Heart right ventricle (tissue), 16 donors: ENCODE results near the gene ZG16B. TPM values are rescaled to one million over a fixed set of nuclear protein-coding genes. Genes with fewer than 3 reads are reported as not detected.

Source experiments
- ATAC-seq, 8 donors: fragments of 200-7000 bp; cut with Tn5 transposase; one replicate each; pipeline ENCODE4 v1.9.1; 2020; ENCODE audit warnings: mild to moderate bottlenecking in 8 of 8, moderate library complexity in 8 of 8, moderate number of reproducible peaks in 1 of 8
- DNase-seq, 2 donors: peaks; one replicate each; pipeline ENCODE4 v3.0.0-alpha.2; 2020
- H3K27ac ChIP-seq, 10 donors: fragments of 200-600 bp; sonication (generic) in 2 of 10; one replicate each; pipeline versions ENCODE4 v1.5.0 to v1.8.0; 2020 to 2022; ENCODE audit warnings: mild to moderate bottlenecking in 3 of 10
- H3K27me3 ChIP-seq, 7 donors: fragments of 200-600 bp; one replicate each; pipeline ENCODE4 v1.8.0; 2021 to 2022; ENCODE audit warnings: mild to moderate bottlenecking in 2 of 7
- H3K36me3 ChIP-seq, 9 donors: fragments of 200-600 bp; sonication (generic) in 1 of 9; one replicate each; pipeline versions ENCODE4 v1.5.0 to v1.8.0; 2020 to 2022; ENCODE audit warnings: mild to moderate bottlenecking in 2 of 9
- H3K4me1 ChIP-seq, 9 donors: fragments of 200-600 bp; sonication (generic) in 1 of 9; one replicate each; pipeline versions ENCODE4 v1.5.0 to v1.8.0; 2020 to 2022; ENCODE audit warnings: mild to moderate bottlenecking in 4 of 9
- H3K4me3 ChIP-seq, 10 donors: fragments of 200-600 bp; sonication (generic) in 2 of 10; one replicate each; pipeline versions ENCODE4 v1.5.0 to v1.8.0; 2020 to 2022; ENCODE audit warnings: mild to moderate bottlenecking in 7 of 10, moderate library complexity in 2 of 10
- H3K9me3 ChIP-seq, 11 donors: fragments of 200-600 bp in 10 of 11; sonication (generic) in 2 of 11; one replicate each; pipeline versions ENCODE4 v1.5.0 to v1.8.0; 2013 to 2022; ENCODE audit warnings: mild to moderate bottlenecking in 2 of 11, control low read depth in 1 of 11, moderate library complexity in 1 of 11
- WGBS, 2 donors: extraction: QIAGEN DNeasy Blood & Tissue Kit; methylation state at CpG; one replicate each; pipeline ENCODE4 v1.1.7; 2013; ENCODE audit warnings: inconsistent platforms in 1 of 2; 5-methylcytosine and 5-hydroxymethylcytosine counted together
- intact Hi-C, 10 donors: fragments of 100-400 bp; cut with DNase I; formaldehyde crosslinking; loops; one replicate each; pipeline versions ENCODE4 v1.11.1 to v1.14.2; 2022
- polyA plus RNA-seq, 2 donors: library from polyadenylated mRNA; stranded (reverse); fragments of 200-250 nt; gene quantifications; one replicate each; pipeline ENCODE4 v1.2.3, GENCODE V29; 2013
- total RNA-seq, 10 donors: library from RNA; stranded (reverse); fragmentation: NEBNext Ultra II Directional in 3 of 10; extraction: Animal tissue kit (Norgen Biotek cat#: 25700) in 3 of 10; gene quantifications; one replicate each; pipeline versions ENCODE4 v1.2.1 to v1.2.4, GENCODE V29; 2021 to 2023
- TF ChIP-seq, protein P1 (sequence below), 9 donors: fragments of 200-600 bp; sonication (generic) in 2 of 9; IDR thresholded peaks; one replicate each; pipeline versions ENCODE4 v1.5.0 to v1.8.0; 2021 to 2022; ENCODE audit warnings: antibody characterized with exemption in 9 of 9, mild to moderate bottlenecking in 5 of 9, moderate library complexity in 1 of 9
- donor health status: Arrhythmogenic right ventricular cardiomyopathy.
- donor health status: ischemic (EF 13 %, LVEDD 7.1; RV severe dilation, severe dysfunction).
- donor health status: healthy with polysubstance abuse.
- donor health status: DM: no; HTN: yes; CAD: no.
- donor health status: DM: no; HTN: no; CAD: no.
- donor health status: ischemic (EF 25% LVEDD 6.9; RV normal size, moderate dysfunction).
- donor health status: ischemic (EF 25% LVEDD 5.7; RV mildly dilated, moderate dysfunction).
- donor health status: healthy.
- donor health status: DM: yes; HTN: yes; CAD: no.
- donor health status: Ischemic cardiomyopathy.
- donor health status: ischemic (EF 35%, LVEDD 5.7; RV mildly dilated, moderate dysfunction).
- donor health status: nonischemic (EF 11% LVEDD 7.7; RV severe dilation, severe dysfunction).
- donor health status: DM: yes; HTN: yes; CAD: no.
- donor health status: PGD.
- donor health status: ischemic (EF 29% LVEDD 5.4; RV normal size, mild dysfunction).
- donor health status: nonischemic (EF 23%, LVEDD 6.1; RV moderate dilation, normal function).

ZG16B gene
- total and polyA plus RNA-seq, 12 donors, result 0.07 to 0.88 (median 0.44) TPM; not detected in 9

DNA sequence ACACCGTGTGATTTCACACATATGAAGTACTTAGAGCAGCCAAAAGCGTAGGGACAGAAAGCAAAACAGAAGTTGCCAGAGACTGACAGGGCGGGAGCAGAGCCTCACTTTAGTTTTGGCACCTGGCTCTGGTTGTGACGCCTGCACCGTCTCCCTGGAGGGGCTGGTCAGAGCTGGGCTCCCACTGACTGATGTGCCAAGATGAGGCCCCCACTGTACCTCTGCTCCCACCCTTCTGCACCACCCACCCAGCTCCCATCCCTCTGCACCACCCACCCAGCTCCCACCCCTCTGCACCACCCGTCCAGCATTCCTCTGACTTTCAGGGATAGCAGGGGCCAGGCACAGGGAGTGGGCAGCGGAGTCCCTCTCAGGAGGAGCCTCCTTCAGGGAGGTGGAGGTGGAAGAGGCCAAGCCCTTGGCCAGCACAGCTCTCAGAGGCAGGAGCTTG is 16.3 kb upstream of the ZG16B start:
- ATAC-seq, result no peak
- peaks cover 0 to 6% (median 0%) of the 10 kb centered on the region in 9 donors for H3K4me1 ChIP-seq
- H3K36me3 ChIP-seq, result no peaks in the 10 kb centered on the region
- H3K4me3 ChIP-seq, result no peak overlapping the region
- intact Hi-C loops, result no loop called here
- H3K9me3 ChIP-seq, result peaks cover 0 to 5% (median 0%) of the 10 kb centered on the region in 11 donors
- peaks cover 0 to 74% (median 41%) of the 10 kb centered on the region in 7 donors for H3K27me3 ChIP-seq
- no peak for DNase-seq
- TF ChIP-seq, protein P1, sequence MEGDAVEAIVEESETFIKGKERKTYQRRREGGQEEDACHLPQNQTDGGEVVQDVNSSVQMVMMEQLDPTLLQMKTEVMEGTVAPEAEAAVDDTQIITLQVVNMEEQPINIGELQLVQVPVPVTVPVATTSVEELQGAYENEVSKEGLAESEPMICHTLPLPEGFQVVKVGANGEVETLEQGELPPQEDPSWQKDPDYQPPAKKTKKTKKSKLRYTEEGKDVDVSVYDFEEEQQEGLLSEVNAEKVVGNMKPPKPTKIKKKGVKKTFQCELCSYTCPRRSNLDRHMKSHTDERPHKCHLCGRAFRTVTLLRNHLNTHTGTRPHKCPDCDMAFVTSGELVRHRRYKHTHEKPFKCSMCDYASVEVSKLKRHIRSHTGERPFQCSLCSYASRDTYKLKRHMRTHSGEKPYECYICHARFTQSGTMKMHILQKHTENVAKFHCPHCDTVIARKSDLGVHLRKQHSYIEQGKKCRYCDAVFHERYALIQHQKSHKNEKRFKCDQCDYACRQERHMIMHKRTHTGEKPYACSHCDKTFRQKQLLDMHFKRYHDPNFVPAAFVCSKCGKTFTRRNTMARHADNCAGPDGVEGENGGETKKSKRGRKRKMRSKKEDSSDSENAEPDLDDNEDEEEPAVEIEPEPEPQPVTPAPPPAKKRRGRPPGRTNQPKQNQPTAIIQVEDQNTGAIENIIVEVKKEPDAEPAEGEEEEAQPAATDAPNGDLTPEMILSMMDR (IDR thresholded peaks at IDR 0.05), result no peak
- H3K27ac ChIP-seq, result no peak overlapping the region
- WGBS, 2 donors, result 57 to 65% methylated on average over 7 of the region's 7 CpGs

DNA sequence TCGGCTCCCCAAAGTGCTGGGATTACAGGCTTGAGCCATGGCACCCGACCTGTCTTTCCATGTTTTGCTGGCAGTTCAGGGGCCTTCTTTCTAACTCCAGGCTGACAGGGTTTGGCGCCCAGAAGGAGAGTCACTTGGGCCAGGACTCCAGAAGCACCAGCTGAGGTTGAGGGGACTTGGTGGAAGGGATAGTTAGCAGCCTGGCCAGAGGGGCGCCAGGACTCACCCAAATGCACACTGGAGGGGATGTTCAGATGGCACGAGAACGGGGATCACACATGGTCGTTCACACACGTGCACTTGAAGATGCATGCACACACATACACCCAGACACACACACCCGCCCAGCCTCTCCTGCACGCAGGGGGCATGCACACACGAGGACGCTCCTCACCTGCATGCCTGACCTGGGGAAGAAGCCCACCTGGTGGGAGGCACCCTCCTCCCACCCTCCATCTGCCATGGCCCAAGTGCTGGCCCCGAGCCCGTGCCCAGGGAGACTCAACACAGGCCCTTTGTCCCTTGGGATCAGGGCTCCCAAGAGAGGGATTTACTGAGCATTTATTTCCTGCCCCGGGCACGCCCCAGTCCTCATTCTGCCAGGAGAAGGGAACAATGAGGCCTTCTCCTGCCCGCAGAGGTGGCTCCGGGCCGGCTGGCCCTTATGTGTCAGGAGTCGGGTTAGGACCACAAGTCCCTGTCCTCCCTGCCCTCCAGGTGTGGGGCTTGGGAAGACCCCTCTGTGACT is 15.4 kb upstream of the ZG16B start:
- no peaks in the 10 kb centered on the region for H3K9me3 ChIP-seq
- 78 to 80% methylated on average over 20 of the region's 20 CpGs for WGBS, 2 donors
- ATAC-seq (no peak), DNase-seq (no peak)
- TF ChIP-seq, protein P1 (IDR thresholded peaks at IDR 0.05), result no peak
- H3K27ac ChIP-seq, result no peak overlapping the region
- H3K4me1 ChIP-seq, result peaks cover 0 to 6% (median 0%) of the 10 kb centered on the region in 9 donors
- no peak overlapping the region for H3K4me3 ChIP-seq
- intact Hi-C loops, result no loop called here
- H3K36me3 ChIP-seq, result no peaks in the 10 kb centered on the region
- peaks cover 0 to 81% (median 46%) of the 10 kb centered on the region in 7 donors for H3K27me3 ChIP-seq

DNA sequence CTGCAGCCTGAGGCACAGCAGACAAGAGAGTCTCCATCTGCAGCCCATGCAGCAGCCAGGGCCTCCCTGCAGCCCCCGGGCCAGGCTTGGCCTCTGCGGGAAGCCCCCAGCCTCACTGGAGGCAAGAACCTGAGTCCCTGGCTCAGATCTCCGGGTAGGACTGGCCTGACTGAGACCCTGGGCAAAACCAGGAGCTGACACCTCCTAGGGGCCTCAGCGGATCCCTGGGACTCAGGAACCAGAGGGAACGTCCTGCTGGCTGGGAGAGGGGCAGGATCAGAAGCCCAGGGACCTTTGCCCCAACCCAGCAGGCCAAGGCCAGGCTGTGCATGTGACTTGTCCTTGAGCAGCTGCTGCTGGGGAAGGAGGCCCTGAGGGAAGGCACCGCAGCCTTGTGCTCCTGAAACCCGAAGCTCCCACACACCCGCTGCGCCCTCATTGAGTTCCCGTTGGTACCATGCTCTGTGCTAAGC is 14.8 kb upstream of the ZG16B start:
- no peak for ATAC-seq
- DNase-seq, result no peak
- Histone ChIP-seq H3K4me1 (peaks cover 0 to 6% (median 0%) of the 10 kb centered on the region in 9 donors), H3K4me3 (no peak overlapping the region), H3K27me3 (peaks cover 0 to 81% (median 48%) of the 10 kb centered on the region in 7 donors), H3K36me3 (no peaks in the 10 kb centered on the region), H3K27ac (no peak overlapping the region), H3K9me3 (no peaks in the 10 kb centered on the region)
- TF ChIP-seq, protein P1 (IDR thresholded peaks at IDR 0.05), result no peak
- WGBS, 2 donors, result 74 to 77% methylated on average over 10 of the region's 10 CpGs
- intact Hi-C loops, result no loop called here

DNA sequence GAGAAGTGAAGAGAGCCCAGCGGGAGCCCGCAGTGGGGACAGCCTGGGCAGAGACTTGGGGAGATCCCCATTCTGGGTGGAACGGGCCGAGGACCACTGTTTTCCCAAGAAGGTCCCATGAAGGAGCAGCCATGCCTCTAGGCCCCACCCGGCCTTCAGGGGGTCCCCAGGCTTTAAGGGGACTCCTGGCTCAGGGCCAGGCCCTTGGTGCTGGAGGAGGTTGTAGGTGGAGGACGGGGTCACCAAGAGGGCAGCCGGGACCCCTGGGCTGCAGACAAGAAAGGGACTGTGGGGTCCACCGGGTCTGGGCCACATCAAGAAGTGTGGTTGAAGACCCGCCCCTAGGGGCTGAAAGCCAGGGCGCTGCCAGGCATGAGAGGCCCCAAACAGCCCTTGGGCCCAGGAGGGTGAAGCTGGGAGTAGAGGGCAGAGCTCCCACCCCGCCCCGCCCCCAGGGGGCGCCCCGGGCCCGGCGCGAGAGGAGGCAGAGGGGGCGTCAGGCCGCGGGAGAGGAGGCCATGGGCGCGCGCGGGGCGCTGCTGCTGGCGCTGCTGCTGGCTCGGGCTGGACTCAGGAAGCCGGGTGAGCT is 13.3 kb upstream of the ZG16B start, which contains the start of gene PRSS21:
TSS of gene PRSS21 (plus strand) at position 487 of the 589 bp plus-strand sequence. CDS start at position 519, 32 bp downstream.
- H3K36me3 ChIP-seq, result no peaks in the 10 kb centered on the region
- ATAC-seq (no peak), DNase-seq (no peak)
- 63 to 64% methylated on average over 28 of the region's 28 CpGs for WGBS, 2 donors
- H3K27ac ChIP-seq, result no peak within 1 kb of the TSS
- TF ChIP-seq, protein P1 (IDR thresholded peaks at IDR 0.05), result no peak
- intact Hi-C loops, result no loop called here
- peaks cover 0 to 3% (median 0%) of the 10 kb centered on the region in 9 donors for H3K4me1 ChIP-seq
- H3K4me3 ChIP-seq, result no peak within 1 kb of the TSS
- no peaks in the 10 kb centered on the region for H3K9me3 ChIP-seq
- H3K27me3 ChIP-seq, result peaks cover 0 to 75% (median 45%) of the 10 kb centered on the region in 7 donors
